Measurements from ENCODE around the gene ACVRL1. TPM values are rescaled to one million over a fixed set of nuclear protein-coding genes. Genes with fewer than 3 reads are reported as not detected.

Gene ACVRL1
- total RNA-seq, 1 experiment from 2014 or later, result 0.98 TPM

DNA sequence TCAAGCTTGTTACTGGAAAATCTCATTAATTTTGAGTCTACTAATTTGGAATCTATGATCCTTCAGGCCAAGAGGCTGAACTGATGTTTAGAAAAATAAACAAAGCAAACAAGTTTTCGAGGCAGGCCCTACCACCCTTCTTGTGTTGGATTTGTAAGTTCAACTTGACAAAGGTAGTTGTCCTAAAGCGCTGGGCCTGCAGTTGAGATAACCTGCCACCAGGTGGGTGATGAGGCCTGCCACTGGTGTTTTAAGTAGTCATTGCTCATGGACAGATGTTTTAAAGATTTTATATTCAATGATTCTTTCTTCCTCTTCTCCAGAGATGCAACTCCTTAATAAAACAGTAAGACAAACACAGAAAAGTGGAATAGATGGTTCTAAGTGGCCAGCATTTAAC is 19.4 kb downstream of the ACVRL1 start:
- Mint-ChIP-seq H3K4me1 (peaks cover 12% of the 10 kb centered on the region), H3K4me3 (no peak overlapping the region), H3K9me3 (no peaks in the 10 kb centered on the region), H3K36me3 (no peaks in the 10 kb centered on the region), H3K27me3 (ENCODE audit: low read depth) (peaks cover 19% of the 10 kb centered on the region), H3K27ac (no peak overlapping the region)
- CTCF ChIA-PET, result interaction anchor here (0.7 to 2.2 kb wide), 14 partner anchors 9 to 106 kb away, joined by 3 to 18 read pairs (median 4); no protein-coding TSS in a partner anchor
- POLR2A ChIA-PET, result no interaction called here
- TF ChIP-seq RELA (CRISPR knock-in tag; IDR thresholded peaks at IDR 0.05; ENCODE audit: borderline replicate concordance) (no peak), NFYB (CRISPR knock-in tag; conservative IDR thresholded peaks at IDR 0.05; ENCODE audit: low read depth) (no peak), FOXK1 (CRISPR knock-in tag; IDR thresholded peaks at IDR 0.05) (no peak), ZNF423 (CRISPR knock-in tag; IDR thresholded peaks at IDR 0.05) (no peak)
- TF ChIP-seq, protein P1, sequence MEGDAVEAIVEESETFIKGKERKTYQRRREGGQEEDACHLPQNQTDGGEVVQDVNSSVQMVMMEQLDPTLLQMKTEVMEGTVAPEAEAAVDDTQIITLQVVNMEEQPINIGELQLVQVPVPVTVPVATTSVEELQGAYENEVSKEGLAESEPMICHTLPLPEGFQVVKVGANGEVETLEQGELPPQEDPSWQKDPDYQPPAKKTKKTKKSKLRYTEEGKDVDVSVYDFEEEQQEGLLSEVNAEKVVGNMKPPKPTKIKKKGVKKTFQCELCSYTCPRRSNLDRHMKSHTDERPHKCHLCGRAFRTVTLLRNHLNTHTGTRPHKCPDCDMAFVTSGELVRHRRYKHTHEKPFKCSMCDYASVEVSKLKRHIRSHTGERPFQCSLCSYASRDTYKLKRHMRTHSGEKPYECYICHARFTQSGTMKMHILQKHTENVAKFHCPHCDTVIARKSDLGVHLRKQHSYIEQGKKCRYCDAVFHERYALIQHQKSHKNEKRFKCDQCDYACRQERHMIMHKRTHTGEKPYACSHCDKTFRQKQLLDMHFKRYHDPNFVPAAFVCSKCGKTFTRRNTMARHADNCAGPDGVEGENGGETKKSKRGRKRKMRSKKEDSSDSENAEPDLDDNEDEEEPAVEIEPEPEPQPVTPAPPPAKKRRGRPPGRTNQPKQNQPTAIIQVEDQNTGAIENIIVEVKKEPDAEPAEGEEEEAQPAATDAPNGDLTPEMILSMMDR (IDR thresholded peaks at IDR 0.05), result peak; percentile 61
- TF ChIP-seq, protein P2, sequence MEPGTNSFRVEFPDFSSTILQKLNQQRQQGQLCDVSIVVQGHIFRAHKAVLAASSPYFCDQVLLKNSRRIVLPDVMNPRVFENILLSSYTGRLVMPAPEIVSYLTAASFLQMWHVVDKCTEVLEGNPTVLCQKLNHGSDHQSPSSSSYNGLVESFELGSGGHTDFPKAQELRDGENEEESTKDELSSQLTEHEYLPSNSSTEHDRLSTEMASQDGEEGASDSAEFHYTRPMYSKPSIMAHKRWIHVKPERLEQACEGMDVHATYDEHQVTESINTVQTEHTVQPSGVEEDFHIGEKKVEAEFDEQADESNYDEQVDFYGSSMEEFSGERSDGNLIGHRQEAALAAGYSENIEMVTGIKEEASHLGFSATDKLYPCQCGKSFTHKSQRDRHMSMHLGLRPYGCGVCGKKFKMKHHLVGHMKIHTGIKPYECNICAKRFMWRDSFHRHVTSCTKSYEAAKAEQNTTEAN (CRISPR knock-in tag; IDR thresholded peaks at IDR 0.05), result no peak
- ATAC-seq, result peak; percentile 54
- DNase-seq (ENCODE audit: low spot score), result peak; percentile 70

DNA sequence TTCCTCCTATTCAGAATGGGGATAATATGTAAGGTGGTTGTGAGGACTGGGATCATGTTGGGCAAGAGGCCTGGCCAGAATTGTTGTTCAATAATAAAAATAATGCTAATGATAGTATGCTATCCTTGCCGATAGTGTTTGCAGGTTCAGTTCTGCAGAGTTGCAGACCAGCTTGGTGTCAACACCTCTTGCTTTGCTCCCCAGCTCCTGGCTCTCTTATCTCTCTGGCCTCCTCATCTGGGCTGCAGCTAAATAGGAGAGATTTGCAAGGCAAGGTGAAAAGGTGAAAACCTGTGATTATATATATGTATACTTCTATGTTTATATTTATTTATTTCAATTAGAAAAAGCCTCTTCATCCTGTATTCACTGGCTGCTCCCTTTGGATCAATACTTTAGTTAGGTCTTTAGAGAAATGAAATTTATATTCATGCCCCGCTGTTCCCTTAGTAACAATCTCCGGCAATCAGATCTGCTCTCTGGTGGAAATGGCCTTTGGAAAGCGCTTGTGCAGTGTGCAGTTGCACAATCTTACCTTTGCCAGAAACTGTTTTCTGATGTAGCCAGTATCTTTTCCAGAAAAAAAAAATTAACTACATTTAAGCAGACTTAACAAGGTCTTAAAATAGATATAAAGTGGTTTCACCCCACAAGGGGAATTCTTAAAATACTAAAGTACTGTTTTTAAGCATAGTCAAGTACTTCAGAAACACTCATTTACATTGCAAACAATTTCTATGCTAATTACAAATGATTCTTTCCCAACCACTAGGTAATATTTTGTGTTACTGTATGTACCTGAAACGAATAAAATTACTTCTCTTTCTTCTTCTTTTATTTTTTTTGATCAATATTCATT is 25.1 kb downstream of the ACVRL1 start:
- Mint-ChIP-seq H3K27ac (no peak overlapping the region), H3K27me3 (ENCODE audit: low read depth) (peaks cover 6% of the 10 kb centered on the region; the same call in 1 of the 2 replicates), H3K9me3 (peaks cover 5% of the 10 kb centered on the region; the same call in 1 of the 2 replicates), H3K36me3 (no peaks in the 10 kb centered on the region), H3K4me1 (no peaks in the 10 kb centered on the region), H3K4me3 (no peak overlapping the region)
- ChIA-PET POLR2A (no interaction called here), CTCF (interaction anchor here (0.6 to 2.9 kb wide), 4 partner anchors 9 to 140 kb away, joined by 3 to 11 read pairs (median 4); no protein-coding TSS in a partner anchor)
- ATAC-seq, result no peak
- TF ChIP-seq CREM (CRISPR knock-in tag; IDR thresholded peaks at IDR 0.05), result no peak
- no peak for TF ChIP-seq PRRX2 (CRISPR knock-in tag; IDR thresholded peaks at IDR 0.05)
- TF ChIP-seq, protein P1 (IDR thresholded peaks at IDR 0.05), result no peak
- TF ChIP-seq, protein P3, sequence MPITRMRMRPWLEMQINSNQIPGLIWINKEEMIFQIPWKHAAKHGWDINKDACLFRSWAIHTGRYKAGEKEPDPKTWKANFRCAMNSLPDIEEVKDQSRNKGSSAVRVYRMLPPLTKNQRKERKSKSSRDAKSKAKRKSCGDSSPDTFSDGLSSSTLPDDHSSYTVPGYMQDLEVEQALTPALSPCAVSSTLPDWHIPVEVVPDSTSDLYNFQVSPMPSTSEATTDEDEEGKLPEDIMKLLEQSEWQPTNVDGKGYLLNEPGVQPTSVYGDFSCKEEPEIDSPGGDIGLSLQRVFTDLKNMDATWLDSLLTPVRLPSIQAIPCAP (CRISPR knock-in tag; IDR thresholded peaks at IDR 0.05), result no peak
- TF ChIP-seq, protein P4, sequence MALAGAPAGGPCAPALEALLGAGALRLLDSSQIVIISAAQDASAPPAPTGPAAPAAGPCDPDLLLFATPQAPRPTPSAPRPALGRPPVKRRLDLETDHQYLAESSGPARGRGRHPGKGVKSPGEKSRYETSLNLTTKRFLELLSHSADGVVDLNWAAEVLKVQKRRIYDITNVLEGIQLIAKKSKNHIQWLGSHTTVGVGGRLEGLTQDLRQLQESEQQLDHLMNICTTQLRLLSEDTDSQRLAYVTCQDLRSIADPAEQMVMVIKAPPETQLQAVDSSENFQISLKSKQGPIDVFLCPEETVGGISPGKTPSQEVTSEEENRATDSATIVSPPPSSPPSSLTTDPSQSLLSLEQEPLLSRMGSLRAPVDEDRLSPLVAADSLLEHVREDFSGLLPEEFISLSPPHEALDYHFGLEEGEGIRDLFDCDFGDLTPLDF (CRISPR knock-in tag; IDR thresholded peaks at IDR 0.05), result no peak
- TF ChIP-seq, protein P5, sequence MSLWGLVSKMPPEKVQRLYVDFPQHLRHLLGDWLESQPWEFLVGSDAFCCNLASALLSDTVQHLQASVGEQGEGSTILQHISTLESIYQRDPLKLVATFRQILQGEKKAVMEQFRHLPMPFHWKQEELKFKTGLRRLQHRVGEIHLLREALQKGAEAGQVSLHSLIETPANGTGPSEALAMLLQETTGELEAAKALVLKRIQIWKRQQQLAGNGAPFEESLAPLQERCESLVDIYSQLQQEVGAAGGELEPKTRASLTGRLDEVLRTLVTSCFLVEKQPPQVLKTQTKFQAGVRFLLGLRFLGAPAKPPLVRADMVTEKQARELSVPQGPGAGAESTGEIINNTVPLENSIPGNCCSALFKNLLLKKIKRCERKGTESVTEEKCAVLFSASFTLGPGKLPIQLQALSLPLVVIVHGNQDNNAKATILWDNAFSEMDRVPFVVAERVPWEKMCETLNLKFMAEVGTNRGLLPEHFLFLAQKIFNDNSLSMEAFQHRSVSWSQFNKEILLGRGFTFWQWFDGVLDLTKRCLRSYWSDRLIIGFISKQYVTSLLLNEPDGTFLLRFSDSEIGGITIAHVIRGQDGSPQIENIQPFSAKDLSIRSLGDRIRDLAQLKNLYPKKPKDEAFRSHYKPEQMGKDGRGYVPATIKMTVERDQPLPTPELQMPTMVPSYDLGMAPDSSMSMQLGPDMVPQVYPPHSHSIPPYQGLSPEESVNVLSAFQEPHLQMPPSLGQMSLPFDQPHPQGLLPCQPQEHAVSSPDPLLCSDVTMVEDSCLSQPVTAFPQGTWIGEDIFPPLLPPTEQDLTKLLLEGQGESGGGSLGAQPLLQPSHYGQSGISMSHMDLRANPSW (CRISPR knock-in tag; conservative IDR thresholded peaks at IDR 0.05; ENCODE audit: low read depth), result no peak
- no peak for TF ChIP-seq ZBTB21 (CRISPR knock-in tag; IDR thresholded peaks at IDR 0.05; ENCODE audit: borderline replicate concordance)
- TF ChIP-seq, protein P6, sequence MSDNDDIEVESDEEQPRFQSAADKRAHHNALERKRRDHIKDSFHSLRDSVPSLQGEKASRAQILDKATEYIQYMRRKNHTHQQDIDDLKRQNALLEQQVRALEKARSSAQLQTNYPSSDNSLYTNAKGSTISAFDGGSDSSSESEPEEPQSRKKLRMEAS (CRISPR knock-in tag; IDR thresholded peaks at IDR 0.05), result no peak
- TF ChIP-seq GTF2I (CRISPR knock-in tag; conservative IDR thresholded peaks at IDR 0.05), result no peak
- TF ChIP-seq, protein P7, sequence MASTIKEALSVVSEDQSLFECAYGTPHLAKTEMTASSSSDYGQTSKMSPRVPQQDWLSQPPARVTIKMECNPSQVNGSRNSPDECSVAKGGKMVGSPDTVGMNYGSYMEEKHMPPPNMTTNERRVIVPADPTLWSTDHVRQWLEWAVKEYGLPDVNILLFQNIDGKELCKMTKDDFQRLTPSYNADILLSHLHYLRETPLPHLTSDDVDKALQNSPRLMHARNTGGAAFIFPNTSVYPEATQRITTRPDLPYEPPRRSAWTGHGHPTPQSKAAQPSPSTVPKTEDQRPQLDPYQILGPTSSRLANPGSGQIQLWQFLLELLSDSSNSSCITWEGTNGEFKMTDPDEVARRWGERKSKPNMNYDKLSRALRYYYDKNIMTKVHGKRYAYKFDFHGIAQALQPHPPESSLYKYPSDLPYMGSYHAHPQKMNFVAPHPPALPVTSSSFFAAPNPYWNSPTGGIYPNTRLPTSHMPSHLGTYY (CRISPR knock-in tag; IDR thresholded peaks at IDR 0.05), result no peak
- DNase-seq (ENCODE audit: low spot score), result no peak

Data from WTC11 (cell line).